ENCODE results near the gene ZNF668.

DNA sequence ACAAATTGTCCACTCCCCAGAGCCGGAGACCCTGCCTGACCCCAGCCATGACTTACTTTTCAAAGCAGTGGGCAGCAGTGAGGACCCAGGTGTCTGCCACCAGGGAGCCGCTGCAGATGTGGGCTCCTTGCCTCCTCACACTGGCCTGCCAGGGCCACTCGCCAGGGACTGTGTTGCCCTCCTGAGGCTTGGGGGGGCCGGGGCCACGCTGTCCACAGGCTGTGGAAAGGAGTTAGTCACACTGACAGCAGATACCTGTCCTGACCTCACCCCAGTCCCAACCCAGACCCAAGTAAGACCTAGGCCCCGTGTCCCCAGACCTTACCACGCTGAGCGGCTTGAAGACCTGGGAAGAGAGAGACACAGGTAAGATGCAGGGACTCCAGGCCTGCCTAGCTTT is 13.4 kb upstream of the ZNF668 start:
- TF ChIP-seq PATZ1 (CRISPR knock-in tag; IDR thresholded peaks at IDR 0.05; ENCODE audit: borderline replicate concordance) = no peak
- no peak for TF ChIP-seq ZFP3 (CRISPR knock-in tag; IDR thresholded peaks at IDR 0.05)
- no peak for TF ChIP-seq ZNF565 (CRISPR knock-in tag; conservative IDR thresholded peaks at IDR 0.05; ENCODE audit: low read depth)
